ENCODE data around the gene ZBTB49. TPM values are rescaled to one million over a fixed set of nuclear protein-coding genes. Genes with fewer than 3 reads are reported as not detected.

Gene ZBTB49
- total and polyA plus RNA-seq, 2 donors (not counting 3 experiments of a cell fraction or from before 2014, with no cell fraction given) = 3.8 to 5.8 TPM

DNA sequence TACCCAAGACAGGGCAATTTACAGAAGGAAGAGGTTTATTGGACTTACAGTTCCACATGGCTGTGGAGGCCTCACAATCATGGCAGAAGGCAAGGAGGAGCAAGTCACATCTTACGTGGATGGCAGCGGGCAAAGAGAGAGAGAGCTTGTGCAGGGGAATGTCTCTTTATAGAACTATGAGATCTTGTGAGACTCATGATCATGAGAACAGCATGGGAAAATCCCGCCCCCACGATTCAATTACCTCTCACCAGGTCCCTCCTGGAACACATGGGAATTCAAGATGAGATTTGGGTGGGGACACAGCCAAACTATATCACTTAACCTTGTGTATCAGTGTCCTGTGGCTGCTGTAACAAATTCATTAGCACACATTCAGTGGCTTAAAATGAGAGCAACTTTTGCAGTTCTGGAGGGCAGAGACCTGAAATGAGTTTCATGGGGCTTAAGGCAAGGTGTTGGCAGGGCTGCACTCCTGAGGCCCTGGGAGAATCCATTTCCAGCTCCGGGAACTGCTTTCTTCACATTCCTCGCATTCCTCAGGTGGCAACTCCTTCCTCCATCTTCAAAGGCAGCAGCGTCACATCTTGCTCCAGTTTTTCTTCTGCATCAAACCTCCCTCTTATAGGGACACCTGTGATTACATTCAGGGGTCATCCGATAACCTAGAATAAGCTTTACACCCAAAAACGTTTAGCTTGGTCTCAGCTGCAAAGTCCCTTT lies 74.6 kb downstream of the ZBTB49 start:
- no peak for DNase-seq (ENCODE audit: low read depth, low spot score)
- intact Hi-C loops (cut with micrococcal nuclease) (no loop called here), dilution Hi-C loops (cut with MboI; ENCODE audit: extremely low pct_ligation_motif_present, low sequenced_read_pairs) (no loop called here)
- Histone ChIP-seq H3K4me3 (replicated peaks in 1 of 3; ENCODE audit: insufficient read depth in 1 of 3, low read depth in 1 of 3, low read length in 3 of 3) (no peak overlapping the region), H3K9me3 (replicated peaks; ENCODE audit: control insufficient read depth, insufficient read depth, low read length) (no peaks in the 10 kb centered on the region), H3K27ac (ENCODE audit: insufficient read depth, low read depth, low read length) (no peak overlapping the region), H3K4me2 (ENCODE audit: insufficient read depth, low read length) (no peak overlapping the region), H2AFZ (ENCODE audit: low read depth, low read length) (no peak overlapping the region), H3K36me3 (ENCODE audit: control insufficient read depth in 2 of 2, extremely low read depth in 1 of 2, insufficient read depth in 2 of 2, low read length in 2 of 2) (no peaks in the 10 kb centered on the region), H3K4me1 (ENCODE audit: control insufficient read depth, extremely low read depth, insufficient read depth, low read length) (no peaks in the 10 kb centered on the region), H4K20me1 (replicated peaks; ENCODE audit: control insufficient read depth, extremely low read depth, insufficient read depth, low read length) (no peaks in the 10 kb centered on the region), H3K79me2 (ENCODE audit: control insufficient read depth, insufficient read depth, low read length) (no peaks in the 10 kb centered on the region), H3K9ac (replicated peaks; ENCODE audit: extremely low read depth, insufficient read depth, low read length) (no peak overlapping the region), H3K9me1 (replicated peaks; ENCODE audit: control insufficient read depth, extremely low read depth, insufficient read depth, low read length) (no peaks in the 10 kb centered on the region), H3K27me3 (ENCODE audit: control insufficient read depth in 2 of 2, insufficient read depth in 2 of 2, low read length in 2 of 2) (peaks cover 0 to 2% of the 10 kb centered on the region in 2 experiments)
- TF ChIP-seq POLR2A (IDR thresholded peaks at IDR 0.05; ENCODE audit: low read depth, low read length) (no peak), MYC (IDR thresholded peaks at IDR 0.05; ENCODE audit: low read depth, low read length) (no peak), GATA2 (IDR thresholded peaks at IDR 0.05; ENCODE audit: insufficient read depth, insufficient read length, low read depth, low read length) (no peak), EZH2 (IDR thresholded peaks at IDR 0.05; ENCODE audit: borderline replicate concordance, low read depth, low read length, severe bottlenecking) (no peak), FOS (IDR thresholded peaks at IDR 0.05; ENCODE audit: borderline replicate concordance, insufficient read depth, low read length) (no peak), MAX (IDR thresholded peaks at IDR 0.05; ENCODE audit: insufficient read depth, insufficient read length) (no peak), POLR2AphosphoS5 (IDR thresholded peaks at IDR 0.05; ENCODE audit: insufficient read depth, low read depth, low read length) (no peak)
- no TSS peak for BruUV-seq (replicated peaks)
- FAIRE-seq = no peak
- ChIA-PET POLR2A (no interaction called here), CTCF (no interaction called here)

Measured in endothelial cell of umbilical vein (primary cell).